Measurements from ENCODE around the gene MRFAP1L1. TPM values are rescaled to one million over a fixed set of nuclear protein-coding genes. Genes with fewer than 3 reads are reported as not detected.

The MRFAP1L1 gene
- polyA plus RNA-seq, 1 donor (not counting 4 experiments of a cell fraction or from before 2014, with no cell fraction given) = 77.9 TPM

DNA sequence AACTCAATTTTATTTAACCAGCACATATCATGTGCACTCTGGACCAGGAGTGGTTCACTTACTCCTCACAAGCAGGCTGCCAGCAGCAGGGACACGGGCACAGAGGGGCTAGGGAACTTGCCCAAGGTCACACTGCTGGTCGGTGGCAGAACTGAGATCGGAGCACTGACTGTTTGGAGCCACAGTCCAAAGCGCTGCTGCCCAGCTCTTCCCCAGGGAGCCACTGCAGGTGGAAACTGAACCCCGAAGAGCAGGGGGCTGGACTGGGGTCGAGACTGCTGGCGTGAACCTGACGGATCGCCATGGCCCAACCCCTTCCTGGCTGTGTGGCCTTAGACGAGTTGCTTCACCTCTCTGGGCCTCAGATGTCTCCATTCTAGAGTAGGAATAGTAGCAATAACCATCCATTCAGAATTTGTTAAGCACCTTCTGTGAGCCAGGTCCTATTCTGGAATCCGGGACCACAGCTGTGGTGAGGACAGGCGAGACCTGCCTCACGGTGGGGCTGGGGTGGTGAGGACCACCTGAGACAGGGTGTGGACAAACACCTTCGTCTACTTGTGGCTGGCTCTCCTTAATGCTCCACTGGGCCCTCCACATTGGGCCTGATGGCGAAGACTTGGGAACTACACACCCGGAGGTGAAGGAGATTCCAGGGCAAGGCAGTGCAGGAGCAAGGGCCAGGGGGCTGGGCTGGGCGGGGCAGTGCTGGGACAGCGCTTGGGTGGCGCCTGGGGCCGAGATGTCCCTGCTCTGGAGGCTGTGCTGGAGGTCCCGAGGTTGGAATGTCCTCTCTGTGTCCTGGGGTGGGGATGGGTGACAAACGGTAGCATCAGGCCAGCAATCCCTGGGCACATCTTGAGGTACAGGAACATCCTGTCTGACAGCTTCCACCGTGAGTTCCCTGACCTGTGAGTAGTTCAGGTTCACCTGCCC lies 40.9 kb upstream of the MRFAP1L1 start:
- DNase-seq (ENCODE audit: low read depth, low spot score) (no peak), FAIRE-seq (no peak)
- Histone ChIP-seq H3K9me3 (ENCODE audit: control insufficient read depth, low read depth, low read length) (no peaks in the 10 kb centered on the region), H2AFZ (ENCODE audit: control insufficient read depth, low read length) (peak overlapping the region; percentile 30), H3K4me1 (ENCODE audit: control insufficient read depth, extremely low read depth, insufficient read depth, low read length) (peaks cover 16% of the 10 kb centered on the region), H3K36me3 (ENCODE audit: control insufficient read depth in 2 of 2, extremely low read depth in 1 of 2, insufficient read depth in 2 of 2, low read length in 2 of 2) (no peaks in the 10 kb centered on the region), H3K4me3 (ENCODE audit: control insufficient read depth in 2 of 3, extremely low read depth in 1 of 3, insufficient read depth in 2 of 3, low read depth in 1 of 3, low read length in 3 of 3) (no peak overlapping the region), H3K9ac (ENCODE audit: control insufficient read depth, extremely low read depth, insufficient read depth, low read length) (no peak overlapping the region), H3K9me1 (ENCODE audit: control insufficient read depth, extremely low read depth, insufficient read depth, low read length) (no peaks in the 10 kb centered on the region), H3K79me2 (ENCODE audit: control insufficient read depth, insufficient read depth, low read length) (no peaks in the 10 kb centered on the region), H4K20me1 (ENCODE audit: control insufficient read depth, extremely low read depth, insufficient read depth, low read length) (no peaks in the 10 kb centered on the region), H3K27me3 (ENCODE audit: control insufficient read depth, extremely low read depth, insufficient read depth, low read length) (peaks cover 7% of the 10 kb centered on the region), H3K27ac (ENCODE audit: control insufficient read depth, insufficient read depth, low read length) (no peak overlapping the region), H3K4me2 (ENCODE audit: control insufficient read depth, extremely low read depth, insufficient read depth, low read depth, low read length) (no peak overlapping the region)
- dilution Hi-C loops (cut with MboI; ENCODE audit: extremely low pct_ligation_motif_present, low sequenced_read_pairs) = no loop called here
- TF ChIP-seq, protein P1, sequence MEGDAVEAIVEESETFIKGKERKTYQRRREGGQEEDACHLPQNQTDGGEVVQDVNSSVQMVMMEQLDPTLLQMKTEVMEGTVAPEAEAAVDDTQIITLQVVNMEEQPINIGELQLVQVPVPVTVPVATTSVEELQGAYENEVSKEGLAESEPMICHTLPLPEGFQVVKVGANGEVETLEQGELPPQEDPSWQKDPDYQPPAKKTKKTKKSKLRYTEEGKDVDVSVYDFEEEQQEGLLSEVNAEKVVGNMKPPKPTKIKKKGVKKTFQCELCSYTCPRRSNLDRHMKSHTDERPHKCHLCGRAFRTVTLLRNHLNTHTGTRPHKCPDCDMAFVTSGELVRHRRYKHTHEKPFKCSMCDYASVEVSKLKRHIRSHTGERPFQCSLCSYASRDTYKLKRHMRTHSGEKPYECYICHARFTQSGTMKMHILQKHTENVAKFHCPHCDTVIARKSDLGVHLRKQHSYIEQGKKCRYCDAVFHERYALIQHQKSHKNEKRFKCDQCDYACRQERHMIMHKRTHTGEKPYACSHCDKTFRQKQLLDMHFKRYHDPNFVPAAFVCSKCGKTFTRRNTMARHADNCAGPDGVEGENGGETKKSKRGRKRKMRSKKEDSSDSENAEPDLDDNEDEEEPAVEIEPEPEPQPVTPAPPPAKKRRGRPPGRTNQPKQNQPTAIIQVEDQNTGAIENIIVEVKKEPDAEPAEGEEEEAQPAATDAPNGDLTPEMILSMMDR (optimal IDR thresholded peaks at IDR 0.05 in 1 of 3, IDR thresholded peaks at IDR 0.05 in 1 of 3, conservative IDR thresholded peaks at IDR 0.05 in 1 of 3; ENCODE audit: extremely low read depth in 1 of 3, insufficient read depth in 2 of 3, low read length in 3 of 3) = no peak
- no peak for TF ChIP-seq EZH2 (IDR thresholded peaks at IDR 0.05; ENCODE audit: low read length)

DNA sequence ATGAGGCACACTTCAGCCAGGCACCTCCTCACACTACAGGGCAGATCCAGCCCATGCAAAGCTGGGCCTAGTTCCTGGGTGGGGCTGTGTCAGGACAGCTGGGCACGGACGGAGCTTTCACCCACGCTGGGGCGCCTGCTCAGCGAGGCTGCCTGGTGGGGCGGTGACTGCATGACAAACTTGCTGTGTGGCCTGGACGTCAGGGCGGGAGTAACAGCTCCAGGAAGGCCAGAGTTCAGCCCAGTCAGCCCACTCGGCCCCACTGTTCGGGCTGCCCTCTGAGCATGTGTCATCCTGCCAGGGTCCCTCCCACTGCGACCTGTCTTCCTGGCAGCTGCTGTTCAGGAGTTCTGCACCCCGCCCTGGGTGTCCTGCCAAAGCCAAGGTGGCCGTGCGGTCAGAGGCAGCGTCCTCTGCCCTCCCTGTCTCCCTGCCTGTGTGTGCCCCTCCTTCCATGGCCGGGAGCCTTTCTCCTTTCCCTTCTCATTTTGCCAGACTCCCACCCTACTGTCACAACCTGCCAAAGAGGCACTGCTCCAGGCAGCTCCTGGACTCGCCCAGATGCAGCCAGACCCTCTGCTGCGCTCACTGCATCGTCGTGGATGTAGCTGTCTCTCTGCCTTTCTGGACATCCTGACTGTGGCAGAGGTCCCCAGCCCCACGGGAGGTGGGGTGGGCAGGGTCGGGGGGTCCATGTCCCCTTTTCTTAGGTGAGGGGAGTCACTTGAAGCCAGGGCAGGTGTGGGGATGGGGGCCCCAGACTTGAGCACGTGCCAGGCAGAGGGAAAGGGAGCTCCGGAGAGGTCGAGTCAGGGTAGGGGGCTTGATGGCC lies 39.9 kb upstream of the MRFAP1L1 start:
- no peak overlapping the region for H3K27ac ChIP-seq (ENCODE audit: control insufficient read depth, insufficient read depth, low read length)
- H3K79me2 ChIP-seq (ENCODE audit: control insufficient read depth, insufficient read depth, low read length) = no peaks in the 10 kb centered on the region
- no peak overlapping the region for H3K9ac ChIP-seq (ENCODE audit: control insufficient read depth, extremely low read depth, insufficient read depth, low read length)
- FAIRE-seq (peak; percentile 36), DNase-seq (ENCODE audit: low read depth, low spot score) (no peak)
- peaks cover 7% of the 10 kb centered on the region for H3K27me3 ChIP-seq (ENCODE audit: control insufficient read depth, extremely low read depth, insufficient read depth, low read length)
- dilution Hi-C loops (cut with MboI; ENCODE audit: extremely low pct_ligation_motif_present, low sequenced_read_pairs) = no loop called here
- no peak for TF ChIP-seq EZH2 (IDR thresholded peaks at IDR 0.05; ENCODE audit: low read length)
- TF ChIP-seq, protein P1 (optimal IDR thresholded peaks at IDR 0.05 in 1 of 3, IDR thresholded peaks at IDR 0.05 in 1 of 3, conservative IDR thresholded peaks at IDR 0.05 in 1 of 3; ENCODE audit: extremely low read depth in 1 of 3, insufficient read depth in 2 of 3, low read length in 3 of 3) = no peak
- no peaks in the 10 kb centered on the region for H3K36me3 ChIP-seq (ENCODE audit: control insufficient read depth in 2 of 2, extremely low read depth in 1 of 2, insufficient read depth in 2 of 2, low read length in 2 of 2)
- peaks cover 16% of the 10 kb centered on the region for H3K4me1 ChIP-seq (ENCODE audit: control insufficient read depth, extremely low read depth, insufficient read depth, low read length)
- H3K9me1 ChIP-seq (ENCODE audit: control insufficient read depth, extremely low read depth, insufficient read depth, low read length) = no peaks in the 10 kb centered on the region
- H3K4me3 ChIP-seq (ENCODE audit: control insufficient read depth in 2 of 3, extremely low read depth in 1 of 3, insufficient read depth in 2 of 3, low read depth in 1 of 3, low read length in 3 of 3) = peak overlapping the region in 1 of 3 experiments; percentile 12
- H3K4me2 ChIP-seq (ENCODE audit: control insufficient read depth, extremely low read depth, insufficient read depth, low read depth, low read length) = peak overlapping the region; percentile 58
- peak overlapping the region; percentile 76 for H2AFZ ChIP-seq (ENCODE audit: control insufficient read depth, low read length)
- no peaks in the 10 kb centered on the region for H3K9me3 ChIP-seq (ENCODE audit: control insufficient read depth, low read depth, low read length)
- no peaks in the 10 kb centered on the region for H4K20me1 ChIP-seq (ENCODE audit: control insufficient read depth, extremely low read depth, insufficient read depth, low read length)

Data from keratinocyte (primary cell).